Adipocyte (in vitro differentiated cells): ENCODE measurements around the gene EIPR1.

Source experiments
- DNase-seq: peaks from one replicate; pipeline ENCODE4 v3.0.0-alpha.2; 2015; ENCODE audit warnings: low read depth
- H3K27me3 ChIP-seq: replicated peaks from 2 replicates; pipeline ENCODE4 v1.7.0; 2013; ENCODE audit warnings: mild to moderate bottlenecking, low read length, moderate library complexity; ENCODE audit not compliant: control insufficient read depth, insufficient read depth
- H3K36me3 ChIP-seq: 2 replicates; pipeline ENCODE4 v1.7.0; 2013; ENCODE audit warnings: low read length, mild to moderate bottlenecking, moderate library complexity; ENCODE audit not compliant: control insufficient read depth, insufficient read depth, severe bottlenecking
- H3K4me1 ChIP-seq: 2 replicates; pipeline ENCODE4 v1.7.0; 2013; ENCODE audit warnings: mild to moderate bottlenecking, low read length, moderate library complexity; ENCODE audit not compliant: control insufficient read depth, insufficient read depth
- H3K4me3 ChIP-seq: 2 replicates; pipeline ENCODE4 v1.7.0; 2013; ENCODE audit warnings: mild to moderate bottlenecking, low read length, moderate library complexity
- H3K9ac ChIP-seq: 2 replicates; pipeline ENCODE4 v1.7.0; 2013; ENCODE audit warnings: mild to moderate bottlenecking, low read length, moderate library complexity
- H3K9me3 ChIP-seq: 2 replicates; pipeline ENCODE4 v1.7.0; 2013; ENCODE audit warnings: mild to moderate bottlenecking, low read length, moderate library complexity; ENCODE audit not compliant: control insufficient read depth

The EIPR1 gene

GRCh38 chr2:3321825-3322224, 55.8 kb downstream of the EIPR1 start:
- no peak for DNase-seq
- H3K4me3 ChIP-seq = no peak overlapping the region
- no peaks in the 10 kb centered on the region for H3K9me3 ChIP-seq
- peaks cover 1% of the 10 kb centered on the region for H3K4me1 ChIP-seq
- H3K36me3 ChIP-seq = peaks cover 3% of the 10 kb centered on the region
- H3K9ac ChIP-seq = no peak overlapping the region
- no peaks in the 10 kb centered on the region for H3K27me3 ChIP-seq

DNA sequence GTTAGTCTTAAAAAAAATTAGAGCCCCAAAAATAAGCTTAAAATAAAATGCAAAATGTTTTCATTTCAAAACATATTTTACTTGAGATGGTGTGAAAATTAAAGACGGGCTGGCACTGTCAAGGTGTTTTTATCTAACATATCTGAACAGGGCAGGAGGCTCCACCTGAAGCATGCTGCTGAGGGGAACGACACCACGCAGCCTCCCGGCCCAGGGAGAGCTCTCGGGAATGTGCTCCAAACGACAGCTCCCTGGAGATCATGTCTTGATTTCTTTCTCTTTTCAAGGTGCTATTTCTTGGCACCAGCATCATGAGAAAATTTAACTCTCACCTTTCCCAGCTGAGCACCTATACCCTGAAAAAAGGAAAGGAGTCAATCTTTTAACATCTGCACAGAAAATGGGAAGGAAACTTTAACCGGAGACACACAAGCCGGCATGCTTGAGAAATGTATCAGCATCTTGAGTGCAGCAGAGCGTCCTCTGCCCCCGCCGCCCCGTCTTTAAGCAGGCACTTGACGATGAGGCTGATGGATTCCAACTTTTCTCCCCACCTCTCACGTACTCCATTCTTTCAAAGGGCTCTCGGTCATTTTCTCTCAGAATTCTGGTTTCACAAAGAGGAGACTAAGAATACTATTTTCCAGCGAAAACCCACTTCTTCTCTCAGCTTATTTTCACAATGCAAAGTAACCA, 56.6 kb downstream of the EIPR1 start:
- H3K36me3 ChIP-seq = peaks cover 3% of the 10 kb centered on the region
- no peak overlapping the region for H3K4me3 ChIP-seq
- H3K9ac ChIP-seq = no peak overlapping the region
- H3K4me1 ChIP-seq = peaks cover 5% of the 10 kb centered on the region
- DNase-seq = no peak
- H3K9me3 ChIP-seq = no peaks in the 10 kb centered on the region
- no peaks in the 10 kb centered on the region for H3K27me3 ChIP-seq

DNA sequence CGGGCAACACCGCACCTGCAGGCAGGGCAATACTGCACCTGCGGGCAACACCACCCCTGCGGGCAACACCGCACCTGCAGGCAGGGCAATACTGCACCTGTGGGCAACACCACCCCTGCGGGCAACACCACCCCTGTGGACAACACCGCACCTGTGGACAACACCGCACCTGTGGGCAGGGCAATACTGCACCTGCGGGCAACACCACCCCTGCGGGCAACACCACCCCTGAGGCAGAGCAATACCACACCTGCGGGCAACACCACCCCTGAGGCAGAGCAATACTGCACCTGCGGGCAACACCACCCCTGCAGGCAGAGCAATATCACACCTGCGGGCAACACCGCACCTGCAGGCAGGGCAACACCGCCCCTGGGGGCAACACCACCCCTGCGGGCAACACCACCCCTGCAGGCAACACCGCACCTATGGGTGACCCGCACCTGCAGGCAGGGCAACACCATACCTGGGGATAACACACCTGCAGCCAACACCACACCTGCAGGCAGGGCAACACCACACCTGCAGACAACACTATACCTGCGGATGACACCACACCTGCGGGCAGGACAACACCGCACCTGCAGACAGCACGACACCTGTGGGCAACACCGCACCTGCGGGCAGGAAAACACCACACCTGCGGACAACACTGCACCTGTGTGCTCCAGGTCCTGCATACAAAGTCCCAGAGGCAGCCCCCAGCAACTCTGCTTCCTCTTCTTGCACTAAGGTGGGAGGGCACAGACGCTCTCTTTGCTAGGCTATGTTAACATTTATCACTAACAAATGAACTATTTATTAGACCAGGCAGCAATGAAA, 57.7 kb downstream of the EIPR1 start:
- H3K36me3 ChIP-seq = peaks cover 3% of the 10 kb centered on the region
- no peaks in the 10 kb centered on the region for H3K9me3 ChIP-seq
- no peaks in the 10 kb centered on the region for H3K27me3 ChIP-seq
- H3K9ac ChIP-seq = no peak overlapping the region
- no peak for DNase-seq
- no peak overlapping the region for H3K4me3 ChIP-seq
- H3K4me1 ChIP-seq = peaks cover 5% of the 10 kb centered on the region

DNA sequence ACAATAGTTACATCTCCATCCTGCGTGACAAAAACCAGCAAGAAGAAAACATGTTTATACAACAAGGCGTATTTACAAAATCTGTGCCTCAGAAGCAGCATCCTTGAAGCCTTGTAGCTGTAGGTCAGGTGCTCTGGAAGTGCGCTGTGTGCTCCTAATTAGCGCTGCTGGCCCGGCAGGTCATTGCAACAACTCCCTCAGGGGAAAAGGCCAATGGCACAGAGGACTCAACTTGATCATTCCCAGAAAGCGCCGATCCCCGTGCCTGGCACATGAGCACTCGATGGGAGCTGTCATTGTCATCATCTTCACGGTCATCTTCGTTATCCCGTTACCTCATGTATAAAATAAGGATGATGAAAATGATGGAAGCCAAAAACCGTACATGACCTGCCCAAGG, 58.5 kb downstream of the EIPR1 start:
- no peak for DNase-seq
- Histone ChIP-seq H3K4me3 (no peak overlapping the region), H3K4me1 (peaks cover 5% of the 10 kb centered on the region), H3K9ac (no peak overlapping the region), H3K27me3 (no peaks in the 10 kb centered on the region), H3K36me3 (peaks cover 3% of the 10 kb centered on the region), H3K9me3 (no peaks in the 10 kb centered on the region)

DNA sequence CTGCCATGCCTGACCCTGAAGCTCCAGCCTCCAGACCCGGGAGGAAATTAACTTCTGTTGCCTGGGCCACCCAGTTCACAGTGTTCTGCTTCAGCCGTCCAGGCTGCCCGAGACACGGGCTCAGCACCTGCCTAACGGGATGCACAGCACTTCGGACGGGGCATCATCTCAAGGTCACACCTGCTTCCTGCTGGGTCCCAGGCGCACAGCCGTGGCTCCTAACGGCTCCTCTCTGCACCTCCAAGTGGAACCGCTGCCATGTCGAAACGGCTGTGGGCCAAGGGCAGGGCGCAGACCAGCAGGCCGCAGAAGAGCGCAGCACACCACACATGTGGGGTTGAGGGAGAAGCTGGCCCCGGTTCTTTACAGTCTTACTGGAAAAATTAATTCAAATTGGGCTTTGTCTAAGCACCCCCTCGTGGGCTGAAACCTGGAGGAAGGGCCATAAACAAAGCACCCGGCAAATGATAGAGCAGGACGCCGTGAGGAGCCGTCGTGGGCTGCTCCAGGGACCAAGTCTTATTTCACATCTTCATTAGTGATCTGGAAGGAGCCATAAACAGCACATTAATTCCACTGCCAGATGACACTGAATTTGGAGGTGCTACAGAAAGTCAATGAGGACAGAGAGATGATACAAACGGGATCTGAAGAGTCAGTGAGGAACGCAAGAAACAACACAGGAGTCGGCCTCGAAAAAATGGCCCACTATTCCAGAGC, 59.6 kb downstream of the EIPR1 start:
- Histone ChIP-seq H3K9ac (no peak overlapping the region), H3K4me3 (no peak overlapping the region), H3K27me3 (no peaks in the 10 kb centered on the region), H3K4me1 (peaks cover 5% of the 10 kb centered on the region), H3K36me3 (peaks cover 3% of the 10 kb centered on the region), H3K9me3 (no peaks in the 10 kb centered on the region)
- DNase-seq = no peak

DNA sequence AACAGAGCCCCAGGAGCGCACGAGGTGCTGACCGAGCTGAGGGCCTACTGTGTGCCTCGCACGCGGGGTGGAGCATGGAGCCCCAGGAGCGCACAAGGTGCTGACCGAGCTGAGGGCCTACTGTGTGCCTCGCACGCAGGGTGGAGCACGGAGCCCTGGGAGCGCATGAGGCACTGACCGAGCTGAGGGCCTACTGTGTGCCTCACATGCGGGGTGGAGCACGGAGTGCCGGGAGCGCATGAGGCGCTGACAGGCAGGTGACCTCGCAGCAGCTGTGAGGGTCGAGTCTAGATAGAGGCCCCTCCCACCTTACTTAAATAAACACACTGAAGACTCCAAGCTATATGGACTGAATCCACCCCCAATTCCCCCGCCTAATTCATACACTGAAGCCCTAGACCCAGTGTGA, 60.3 kb downstream of the EIPR1 start:
- H3K36me3 ChIP-seq = peaks cover 3% of the 10 kb centered on the region
- DNase-seq = no peak
- no peaks in the 10 kb centered on the region for H3K27me3 ChIP-seq
- no peak overlapping the region for H3K4me3 ChIP-seq
- no peaks in the 10 kb centered on the region for H3K9me3 ChIP-seq
- H3K4me1 ChIP-seq = peaks cover 5% of the 10 kb centered on the region
- no peak overlapping the region for H3K9ac ChIP-seq

DNA sequence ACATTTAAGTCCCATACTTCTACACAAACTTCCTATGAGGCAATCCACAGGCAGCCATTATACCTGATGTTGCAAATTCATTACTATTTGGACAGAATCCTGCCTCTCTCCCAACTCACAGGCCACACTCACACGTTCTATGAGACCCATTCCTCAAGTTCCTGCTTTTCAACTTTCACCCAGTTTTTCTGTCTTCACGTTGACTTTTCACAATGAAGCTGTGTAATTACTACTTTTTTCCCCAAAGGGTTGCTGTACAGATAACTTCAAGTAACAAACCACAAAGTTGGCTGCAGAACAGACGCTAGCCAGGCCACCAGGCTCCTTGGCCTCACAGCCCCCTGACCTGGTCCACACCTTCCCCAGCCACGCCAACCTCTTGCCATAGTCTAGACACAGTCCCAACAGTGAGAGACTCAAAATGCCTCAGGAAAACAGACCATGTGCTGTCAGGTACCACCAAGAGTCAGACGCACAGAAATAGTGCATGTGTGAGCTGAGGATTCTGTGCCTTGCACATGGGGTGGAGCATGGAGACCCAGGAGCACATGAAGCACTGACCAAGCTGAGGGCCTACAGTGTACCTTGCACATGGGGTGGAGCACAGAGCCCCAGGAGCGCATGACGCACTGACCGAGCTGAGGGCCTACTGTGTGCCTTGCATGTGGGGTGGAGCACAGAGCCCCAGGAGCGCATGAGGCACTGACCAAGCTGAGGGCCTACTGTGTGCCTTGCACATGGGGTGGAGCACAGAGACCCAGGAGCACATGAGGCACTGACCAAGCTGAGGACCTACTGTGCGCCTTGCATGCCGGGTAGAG, 61.0 kb downstream of the EIPR1 start:
- H3K4me1 ChIP-seq = peaks cover 5% of the 10 kb centered on the region
- no peaks in the 10 kb centered on the region for H3K9me3 ChIP-seq
- H3K36me3 ChIP-seq = no peaks in the 10 kb centered on the region
- H3K9ac ChIP-seq = no peak overlapping the region
- no peaks in the 10 kb centered on the region for H3K27me3 ChIP-seq
- no peak for DNase-seq
- no peak overlapping the region for H3K4me3 ChIP-seq

DNA sequence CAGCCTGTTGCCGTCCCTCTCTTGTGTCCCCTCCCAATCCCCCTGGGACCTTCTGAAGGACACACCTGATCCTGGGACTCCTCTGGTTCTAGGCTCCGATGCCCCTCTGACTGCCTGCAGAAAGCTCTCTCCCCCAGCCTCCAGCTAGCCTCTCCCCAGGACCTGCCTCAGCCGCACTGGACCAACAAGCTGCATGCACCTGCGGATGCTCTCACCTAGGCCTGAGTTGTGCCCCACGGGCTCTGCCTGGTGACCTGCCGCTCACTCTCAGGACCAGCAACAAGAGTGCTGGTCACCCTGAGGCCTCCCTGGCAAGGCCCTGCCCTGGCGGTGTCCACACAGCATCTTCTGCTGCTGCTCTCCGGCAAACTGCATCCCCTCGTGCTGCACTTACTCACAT, 63.0 kb downstream of the EIPR1 start:
- H3K9ac ChIP-seq = no peak overlapping the region
- H3K9me3 ChIP-seq = no peaks in the 10 kb centered on the region
- DNase-seq = no peak
- no peaks in the 10 kb centered on the region for H3K36me3 ChIP-seq
- H3K27me3 ChIP-seq = no peaks in the 10 kb centered on the region
- no peak overlapping the region for H3K4me3 ChIP-seq
- peaks cover 5% of the 10 kb centered on the region for H3K4me1 ChIP-seq

DNA sequence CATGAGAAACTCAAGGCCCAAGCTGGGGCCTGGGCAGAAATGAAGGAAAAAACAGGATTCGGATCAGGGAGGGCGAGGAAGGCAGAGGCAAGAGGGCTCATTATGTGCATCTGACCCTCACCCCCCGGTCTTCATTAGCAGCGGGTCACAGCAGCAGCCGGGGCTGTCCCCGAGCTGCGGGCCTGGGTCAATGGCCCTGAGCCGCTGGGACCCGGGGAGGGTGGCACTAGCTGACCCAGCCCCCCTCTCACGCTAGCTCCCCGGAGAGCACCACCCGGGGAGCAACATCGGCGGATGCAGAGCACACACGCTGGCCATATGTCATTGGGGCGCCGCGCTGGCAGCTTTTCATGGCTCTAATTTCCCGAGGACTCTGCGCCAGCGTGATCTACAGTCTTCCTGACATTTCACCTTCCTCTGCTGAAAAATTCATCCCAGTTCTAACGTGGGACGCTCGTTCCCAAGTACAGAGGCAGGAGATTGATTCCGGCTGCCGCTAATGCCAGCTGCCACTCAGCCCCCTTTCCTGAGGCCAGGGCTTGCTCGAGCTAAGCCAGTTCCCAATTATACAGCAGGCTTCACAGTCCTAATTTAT, 63.7 kb downstream of the EIPR1 start:
- Histone ChIP-seq H3K27me3 (no peaks in the 10 kb centered on the region), H3K9me3 (no peaks in the 10 kb centered on the region), H3K9ac (peak overlapping the region; percentile 15), H3K4me3 (no peak overlapping the region), H3K36me3 (no peaks in the 10 kb centered on the region), H3K4me1 (peaks cover 5% of the 10 kb centered on the region)
- DNase-seq = no peak

DNA sequence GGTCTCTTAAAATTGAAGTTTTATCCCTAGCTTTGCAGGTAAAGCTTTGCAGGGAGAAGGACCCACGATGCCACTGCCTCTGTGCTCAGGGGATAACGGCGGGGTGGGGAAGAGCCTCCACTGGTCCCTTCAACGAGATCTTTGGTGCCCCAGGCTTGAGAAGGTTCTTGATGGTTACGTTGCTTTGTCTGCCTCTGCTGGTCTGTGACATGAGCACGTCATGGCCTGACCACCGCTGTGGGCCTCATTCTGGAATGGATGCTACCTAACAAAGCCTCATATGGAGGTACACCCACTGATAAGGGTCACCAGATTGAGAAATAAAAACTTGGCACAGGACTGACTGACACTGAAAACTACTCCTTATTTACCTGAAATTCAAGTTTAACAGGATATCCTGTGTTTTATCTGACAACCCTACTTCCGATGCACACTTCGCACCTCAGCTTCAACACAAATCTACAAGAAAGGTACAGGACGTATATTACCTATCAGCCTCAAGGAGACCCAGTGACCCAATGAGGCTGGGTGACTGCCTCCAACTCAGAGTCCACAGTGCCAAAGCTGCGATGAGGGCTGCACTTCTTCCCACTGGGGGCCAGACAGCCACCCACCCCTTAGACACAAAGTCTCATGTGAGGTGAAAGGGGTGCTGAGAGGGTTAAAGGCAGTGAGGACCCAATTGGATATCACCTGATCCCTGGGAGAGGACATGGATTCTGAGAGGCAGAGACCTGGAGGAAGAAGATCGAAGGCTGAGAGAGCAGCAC, 64.9 kb downstream of the EIPR1 start:
- Histone ChIP-seq H3K4me3 (no peak overlapping the region), H3K9me3 (no peaks in the 10 kb centered on the region), H3K36me3 (no peaks in the 10 kb centered on the region), H3K4me1 (peaks cover 5% of the 10 kb centered on the region), H3K27me3 (no peaks in the 10 kb centered on the region), H3K9ac (no peak overlapping the region)
- no peak for DNase-seq
